Activated CD4-positive, CD25-positive, alpha-beta regulatory T cell treated with anti-CD3 and anti-CD28 coated beads, Interleukin-2, amount 50 U/mL, for 72 hours (primary cell): Measurements from ENCODE around the gene HIVEP3.

ENCODE experiments used
- DNase-seq: peaks from one replicate; pipeline ENCODE4 v3.0.0; 2021

Gene HIVEP3

GRCh38 chr1:41868241-41868998, 50.3 kb downstream of the HIVEP3 start:
- DNase-seq, result no peak

- no peak for DNase-seq
These were observed 52.4 kb downstream of the HIVEP3 start for GRCh38 chr1:41866285-41866684.

GRCh38 chr1:41864471-41865040, 54.2 kb downstream of the HIVEP3 start:
- DNase-seq, result no peak

GRCh38 chr1:41863718-41864117, 55.0 kb downstream of the HIVEP3 start:
- no peak for DNase-seq

GRCh38 chr1:41862384-41863221, 56.1 kb downstream of the HIVEP3 start:
- DNase-seq, result no peak

- no peak for DNase-seq
These were observed 57.0 kb downstream of the HIVEP3 start for GRCh38 chr1:41861535-41862383.

- DNase-seq, result no peak
These were observed 58.0 kb downstream of the HIVEP3 start for GRCh38 chr1:41860771-41861170.

- DNase-seq, result no peak
These were observed 58.5 kb downstream of the HIVEP3 start for GRCh38 chr1:41860214-41860613.

- no peak for DNase-seq
These were observed 59.0 kb downstream of the HIVEP3 start for GRCh38 chr1:41859686-41860085.

- DNase-seq, result no peak
These were observed 61.8 kb downstream of the HIVEP3 start for GRCh38 chr1:41856944-41857285.

- DNase-seq, result no peak
These were observed 62.4 kb downstream of the HIVEP3 start for GRCh38 chr1:41856151-41856943.

- no peak for DNase-seq
These were observed 63.0 kb downstream of the HIVEP3 start for GRCh38 chr1:41855713-41856112.

- DNase-seq, result no peak
These were observed 64.8 kb downstream of the HIVEP3 start for GRCh38 chr1:41853907-41854306.

- no peak for DNase-seq
These were observed 66.6 kb downstream of the HIVEP3 start for GRCh38 chr1:41852091-41852490.

GRCh38 chr1:41851589-41851988, 67.1 kb downstream of the HIVEP3 start:
- DNase-seq, result no peak

GRCh38 chr1:41850029-41850428, 68.7 kb downstream of the HIVEP3 start:
- no peak for DNase-seq

GRCh38 chr1:41849211-41849759, 69.4 kb downstream of the HIVEP3 start:
- no peak for DNase-seq

- DNase-seq, result no peak
These were observed 70.3 kb downstream of the HIVEP3 start for GRCh38 chr1:41848216-41848952.

- DNase-seq, result no peak
These were observed 71.0 kb downstream of the HIVEP3 start for GRCh38 chr1:41847733-41848132.

GRCh38 chr1:41846625-41847405, 71.9 kb downstream of the HIVEP3 start:
- no peak for DNase-seq
